Gastrocnemius medialis (tissue), 4 donors: ENCODE measurements around the gene TERT.

Source experiments
- CTCF ChIP-seq, 5 experiments: fragments of 450-650 bp in 3 of 5; fragments of 200-600 bp in 2 of 5; sonication (generic) in 2 of 5; IDR thresholded peaks in 4 of 5; conservative IDR thresholded peaks in 1 of 5; 1 replicate in 4 of 5; 2 replicates in 1 of 5; pipeline ENCODE4 v1.5.1; 2016 to 2019; ENCODE audit warnings: antibody characterized with exemption in 5 of 5, mild to moderate bottlenecking in 3 of 5, moderate library complexity in 3 of 5
- POLR2A ChIP-seq, 2 donors: fragments of 450-650 bp; IDR thresholded peaks; one replicate each; pipeline ENCODE4 v1.6.1; 2017; ENCODE audit warnings: antibody characterized with exemption in 2 of 2, mild to moderate bottlenecking in 2 of 2, moderate library complexity in 2 of 2

- no peak for TF ChIP-seq CTCF (IDR thresholded peaks at IDR 0.05 in 4 of 5, conservative IDR thresholded peaks at IDR 0.05 in 1 of 5)
- TF ChIP-seq POLR2A (IDR thresholded peaks at IDR 0.05): no peak
These were observed 14.5 kb downstream of the TERT start for GRCh38 chr5:1280177-1281037.
